Measurements from ENCODE around the gene SMARCE1. TPM values are rescaled to one million over a fixed set of nuclear protein-coding genes. Genes with fewer than 3 reads are reported as not detected.
"Not testable (repeated sequence)": the region's sequence is repeated elsewhere in the genome, so short reads cannot be mapped to it uniquely, and the experiment has no call there.

The SMARCE1 gene
- total RNA-seq, 1 donor from 2014 or later = 56.9 TPM

- intact Hi-C loops (cut with DNase I) = no loop called here
- ATAC-seq = no peak
- no peak for DNase-seq (ENCODE audit: missing footprints)
These were observed 49.9 kb downstream of the SMARCE1 start for GRCh38 chr17:40597556-40598300.

GRCh38 chr17:40597156-40597555, 50.5 kb downstream of the SMARCE1 start:
- no peak for DNase-seq (ENCODE audit: missing footprints)
- intact Hi-C loops (cut with DNase I) = no loop called here
- no peak for ATAC-seq

- ATAC-seq (no peak), DNase-seq (ENCODE audit: missing footprints) (no peak)
- intact Hi-C loops (cut with DNase I) = no loop called here
These were observed 51.2 kb downstream of the SMARCE1 start for GRCh38 chr17:40596261-40596919.

- ATAC-seq = no peak
- intact Hi-C loops (cut with DNase I) = no loop called here
- DNase-seq (ENCODE audit: missing footprints) = no peak
These were observed 56.9 kb downstream of the SMARCE1 start for GRCh38 chr17:40590742-40591141.

- ATAC-seq (no peak), DNase-seq (ENCODE audit: missing footprints) (no peak)
- intact Hi-C loops (cut with DNase I) = no loop called here
These were observed 59.1 kb downstream of the SMARCE1 start for GRCh38 chr17:40588552-40588951.

GRCh38 chr17:40586264-40586663, 61.4 kb downstream of the SMARCE1 start:
- DNase-seq (ENCODE audit: missing footprints); ATAC-seq; intact Hi-C loops (cut with DNase I): not testable (repeated sequence)

GRCh38 chr17:40584950-40585349, 62.7 kb downstream of the SMARCE1 start:
- not testable (repeated sequence) for DNase-seq (ENCODE audit: missing footprints); ATAC-seq

GRCh38 chr17:40582328-40582901, 65.2 kb downstream of the SMARCE1 start:
- ATAC-seq (peak; percentile 42), DNase-seq (ENCODE audit: missing footprints) (peak; percentile 76)
- intact Hi-C loops (cut with DNase I) = no loop called here

More at GRCh38 chr17:40584950-40585349, 62.7 kb downstream of the SMARCE1 start:
- intact Hi-C loops (cut with DNase I) = not testable (repeated sequence)

GRCh38 chr17:40580140-40580539, 67.5 kb downstream of the SMARCE1 start:
- intact Hi-C loops (cut with DNase I) = no loop called here
- no peak for DNase-seq (ENCODE audit: missing footprints)
- no peak for ATAC-seq

- no peak for ATAC-seq
- DNase-seq (ENCODE audit: missing footprints) = no peak
- intact Hi-C loops (cut with DNase I) = no loop called here
These were observed 68.1 kb downstream of the SMARCE1 start for GRCh38 chr17:40579471-40579870.

- DNase-seq (ENCODE audit: missing footprints) (no peak), ATAC-seq (no peak)
- intact Hi-C loops (cut with DNase I) = no loop called here
These were observed 70.0 kb downstream of the SMARCE1 start for GRCh38 chr17:40577611-40578065.

- ATAC-seq = no peak
- intact Hi-C loops (cut with DNase I) = no loop called here
- no peak for DNase-seq (ENCODE audit: missing footprints)
These were observed 71.4 kb downstream of the SMARCE1 start for GRCh38 chr17:40576113-40576740.

Other genes with a start within 250 kb of the SMARCE1 start
- gene TOP2A, start 229.9 kb downstream of the SMARCE1 start, total RNA-seq = 3.0 TPM
- gene IGFBP4, start 204.4 kb downstream of the SMARCE1 start, total RNA-seq = 228 TPM
- not detected for gene TNS4, start 146.2 kb downstream of the SMARCE1 start, total RNA-seq
- not detected for gene CCR7, start 82.3 kb downstream of the SMARCE1 start, total RNA-seq
- 0.41 TPM for gene KRT222, start 17.4 kb upstream of the SMARCE1 start, total RNA-seq
- not detected for gene KRT24, start 55.9 kb upstream of the SMARCE1 start, total RNA-seq
- not detected for gene KRT25, start 107.5 kb upstream of the SMARCE1 start, total RNA-seq
- not detected for gene KRT26, start 124.4 kb upstream of the SMARCE1 start, total RNA-seq
- gene KRT27, start 134.7 kb upstream of the SMARCE1 start, total RNA-seq = not detected
- gene KRT28, start 152.1 kb upstream of the SMARCE1 start, total RNA-seq = not detected
- gene KRT10, start 174.8 kb upstream of the SMARCE1 start, total RNA-seq = 48.0 TPM
- gene KRT12, start 219.4 kb upstream of the SMARCE1 start, total RNA-seq = not detected
- gene KRT20, start 237.4 kb upstream of the SMARCE1 start, total RNA-seq = not detected